GM19397 (cell line): Measurements from ENCODE around the gene FABP7.
"Not testable (repeated sequence)": the region's sequence is repeated elsewhere in the genome, so short reads cannot be mapped to it uniquely, and the experiment has no call there.

Source experiments
- ATAC-seq: cut with Tn5 transposase; IDR thresholded peaks from one replicate; pipeline ENCODE4 v1.9.1; 2021; ENCODE audit warnings: mild to moderate bottlenecking, moderate library complexity; ENCODE audit not compliant: unreplicated experiment

The FABP7 gene

DNA sequence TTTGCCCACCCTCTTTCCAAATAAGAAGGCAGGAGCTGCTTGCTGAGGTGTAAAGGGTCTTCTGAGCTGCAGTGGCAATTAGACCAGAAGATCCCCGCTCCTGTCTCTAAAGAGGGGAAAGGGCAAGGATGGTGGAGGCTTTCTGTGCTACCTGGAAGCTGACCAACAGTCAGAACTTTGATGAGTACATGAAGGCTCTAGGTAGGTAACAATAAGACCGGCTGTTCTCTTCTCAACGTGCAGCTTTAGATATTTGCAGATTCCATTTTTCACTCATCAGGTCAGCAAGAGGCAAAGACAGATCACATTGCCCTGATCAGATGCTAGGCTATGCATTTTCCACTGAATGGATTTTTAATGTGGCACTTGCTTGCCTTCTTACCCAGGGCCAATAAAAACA lies at the start of gene FABP7:
FABP7 (plus strand) TSS at position 50 of the 400 bp plus-strand sequence; CDS start at position 129, 79 bp downstream.
- no peak for ATAC-seq

DNA sequence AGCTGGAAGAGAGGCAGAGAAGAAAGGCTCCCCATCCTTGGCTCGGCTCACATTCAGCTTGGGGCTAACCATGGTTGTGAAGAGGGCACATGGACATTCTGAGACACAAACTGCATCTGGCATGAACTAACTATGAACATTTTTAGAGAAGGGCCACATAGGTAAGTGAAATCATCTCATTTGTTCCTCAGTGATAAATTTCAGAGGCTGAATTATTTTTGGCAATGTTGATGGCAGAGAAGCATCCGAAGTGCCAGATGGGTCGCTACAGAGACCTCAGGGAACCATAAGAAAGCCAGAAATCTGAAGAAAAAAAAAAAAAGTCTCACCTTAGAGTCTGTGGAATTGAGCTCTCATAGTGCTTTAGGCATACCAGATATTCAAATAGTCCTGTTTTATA lies 49.2 kb upstream of the FABP7 start:
- no peak for ATAC-seq

GRCh38 chr6:122730775-122731386 lies 48.6 kb upstream of the FABP7 start:
- ATAC-seq = no peak

DNA sequence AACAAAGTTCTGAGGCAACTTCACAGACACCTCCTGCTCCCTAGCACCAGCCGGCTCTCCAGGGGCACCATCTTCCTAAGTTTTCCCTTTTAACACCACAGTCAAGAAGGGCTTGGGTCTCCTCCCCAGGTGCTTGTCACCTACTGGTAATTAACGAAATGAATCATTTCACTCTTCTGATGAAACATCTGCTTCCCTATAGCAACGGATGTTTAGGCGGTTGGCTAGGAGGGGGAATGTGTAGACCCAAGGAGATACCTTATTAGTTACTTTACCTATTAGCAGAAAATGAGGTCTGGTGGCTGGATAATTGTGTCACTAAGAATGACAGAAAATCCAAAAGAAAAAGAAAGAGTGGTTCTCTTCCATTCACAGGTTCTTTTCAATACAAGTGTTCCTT lies 46.3 kb upstream of the FABP7 start:
- no peak for ATAC-seq

DNA sequence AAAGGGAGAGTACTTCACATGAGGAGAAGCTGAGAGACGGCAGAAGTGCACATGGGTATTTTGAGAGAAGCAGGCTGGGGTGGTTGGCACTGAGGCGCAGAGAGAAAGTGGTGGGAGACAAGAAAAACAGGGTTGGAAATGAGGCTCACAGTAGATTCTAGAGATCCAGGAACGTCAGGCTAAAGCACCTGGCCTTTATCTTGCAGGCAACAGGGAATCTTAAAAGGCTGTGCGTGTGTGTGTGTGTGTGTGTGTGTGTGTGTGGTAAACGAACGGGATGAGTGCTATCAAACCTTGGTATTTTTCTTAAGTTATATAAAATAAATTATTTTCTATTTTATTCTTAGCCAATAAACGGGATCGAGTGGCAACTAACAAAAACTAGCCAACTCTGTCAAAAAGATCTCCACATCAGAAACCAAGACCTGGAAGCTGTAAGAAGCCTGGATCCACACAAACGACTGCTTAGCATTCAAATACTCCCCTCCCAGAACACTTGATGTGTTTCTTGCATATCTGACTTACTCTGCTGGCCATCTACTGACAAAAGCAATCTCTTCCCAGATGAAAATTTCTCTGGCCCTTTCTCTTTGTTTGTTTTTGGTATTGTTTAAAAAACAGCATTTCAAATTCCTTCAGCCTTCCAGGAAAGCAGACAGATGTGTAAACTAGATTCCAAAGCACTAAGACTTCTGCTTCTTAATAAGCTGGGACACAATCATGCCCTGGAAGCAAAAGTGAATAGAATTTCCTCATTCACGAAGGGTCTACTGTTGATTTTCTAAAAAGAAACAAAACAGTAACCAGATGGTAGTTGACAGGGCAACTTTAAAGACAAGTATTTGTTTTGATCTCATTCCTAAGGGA lies 44.8 kb upstream of the FABP7 start:
- ATAC-seq = no peak

GRCh38 chr6:122735582-122735981 lies 43.9 kb upstream of the FABP7 start:
- no peak for ATAC-seq

DNA sequence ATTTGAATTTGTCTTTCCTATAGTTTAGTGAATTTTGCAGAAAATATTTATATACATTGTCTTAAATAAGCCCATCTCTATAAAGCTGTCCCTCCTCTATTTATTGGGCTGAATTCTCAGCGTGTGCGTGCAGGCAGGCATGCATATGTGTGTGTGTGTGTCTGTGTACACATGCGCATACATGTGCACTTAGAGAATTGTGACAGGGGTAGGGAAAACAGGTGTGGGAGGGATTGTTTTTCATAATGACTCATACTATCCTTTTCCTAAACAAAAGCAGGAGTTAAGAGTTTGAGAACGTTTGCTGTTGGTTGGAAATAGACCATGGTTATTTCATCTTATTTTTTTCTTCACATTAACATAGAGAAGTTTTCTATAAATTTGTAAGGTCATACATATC lies 43.4 kb upstream of the FABP7 start:
- ATAC-seq = no peak

- ATAC-seq = no peak
Observed at GRCh38 chr6:122736616-122737015, 42.9 kb upstream of the FABP7 start.

DNA sequence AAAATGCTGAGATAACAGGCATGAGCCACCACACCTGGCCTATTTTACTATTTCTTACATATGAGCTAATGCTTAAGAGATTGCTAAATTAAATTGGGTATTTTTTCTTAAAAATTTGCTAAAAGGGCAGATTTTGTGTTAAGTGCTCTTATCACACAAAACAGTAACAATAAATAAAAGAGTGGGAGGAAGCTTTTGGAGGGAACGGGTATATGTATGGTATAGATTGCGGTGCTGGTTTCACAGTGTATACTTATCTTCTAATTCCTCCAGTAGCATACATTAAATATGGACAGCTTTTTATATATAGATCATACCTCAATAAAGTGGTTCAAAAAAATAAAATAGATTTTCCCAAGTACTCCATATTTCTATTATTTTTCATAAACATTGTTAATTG lies 39.4 kb upstream of the FABP7 start:
- ATAC-seq = no peak

DNA sequence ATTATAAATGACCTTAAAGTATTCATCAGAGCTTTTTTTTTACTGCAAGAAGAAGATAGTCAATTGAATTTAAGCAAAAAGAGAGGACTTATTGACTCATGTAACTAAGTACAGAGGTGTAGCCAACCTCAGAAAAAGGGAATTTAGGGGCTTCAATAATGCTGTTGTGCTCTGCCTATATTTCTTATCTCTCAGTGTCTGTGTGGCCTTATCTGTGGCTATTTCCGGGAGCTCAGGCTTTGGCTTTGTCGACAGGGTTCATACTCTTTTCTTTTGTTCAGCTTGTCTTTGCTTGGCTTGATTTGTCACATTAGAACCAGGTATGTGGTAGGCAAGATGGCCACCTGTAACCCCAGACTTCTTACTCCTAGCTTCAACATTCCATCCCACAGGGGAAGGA lies 38.6 kb upstream of the FABP7 start:
- no peak for ATAC-seq

DNA sequence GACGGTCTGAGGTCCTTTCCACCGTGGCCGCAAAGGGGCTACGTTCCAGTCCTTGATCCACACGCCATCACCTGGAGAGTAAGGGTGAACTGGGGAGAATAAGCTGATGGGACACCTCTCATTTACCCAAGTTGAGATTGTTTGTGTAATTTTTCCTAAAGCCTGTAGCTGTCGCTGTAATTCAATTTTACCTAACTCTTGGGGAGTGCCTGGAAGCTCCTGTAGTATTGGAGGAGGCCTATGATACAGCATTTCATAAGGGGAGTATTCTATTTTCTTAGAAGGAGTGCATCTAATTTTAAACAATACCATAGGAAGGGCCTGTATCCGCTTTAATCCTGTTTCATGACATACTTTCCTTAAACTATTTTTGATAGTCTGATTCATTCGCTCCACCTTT lies 35.3 kb upstream of the FABP7 start:
- ATAC-seq = not testable (repeated sequence)

GRCh38 chr6:122744856-122745255 lies 34.7 kb upstream of the FABP7 start:
- ATAC-seq = not testable (repeated sequence)

DNA sequence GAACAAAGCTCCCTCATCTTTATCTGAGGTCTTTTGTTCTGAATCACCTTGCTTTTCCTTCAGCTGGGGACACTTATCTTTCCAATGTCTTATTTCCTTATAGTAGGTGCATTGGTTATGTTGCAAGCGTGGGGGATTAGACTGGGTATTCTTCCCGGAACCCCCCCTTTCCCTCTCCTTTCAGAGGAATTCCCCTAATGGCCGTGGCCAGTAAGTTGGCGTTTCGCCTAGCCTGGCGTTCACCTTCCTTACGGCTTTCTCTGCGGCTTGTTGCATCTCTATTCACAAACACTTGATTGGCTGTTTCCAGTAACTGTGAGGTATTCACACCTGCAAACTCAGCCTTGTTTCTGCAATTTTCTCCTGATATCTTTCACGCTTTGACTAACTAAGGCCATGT lies 32.8 kb upstream of the FABP7 start:
- no peak for ATAC-seq

GRCh38 chr6:122747573-122747972 lies 31.9 kb upstream of the FABP7 start:
- ATAC-seq = no peak

- not testable (repeated sequence) for ATAC-seq
Observed at GRCh38 chr6:122748945-122749344, 30.6 kb upstream of the FABP7 start.

DNA sequence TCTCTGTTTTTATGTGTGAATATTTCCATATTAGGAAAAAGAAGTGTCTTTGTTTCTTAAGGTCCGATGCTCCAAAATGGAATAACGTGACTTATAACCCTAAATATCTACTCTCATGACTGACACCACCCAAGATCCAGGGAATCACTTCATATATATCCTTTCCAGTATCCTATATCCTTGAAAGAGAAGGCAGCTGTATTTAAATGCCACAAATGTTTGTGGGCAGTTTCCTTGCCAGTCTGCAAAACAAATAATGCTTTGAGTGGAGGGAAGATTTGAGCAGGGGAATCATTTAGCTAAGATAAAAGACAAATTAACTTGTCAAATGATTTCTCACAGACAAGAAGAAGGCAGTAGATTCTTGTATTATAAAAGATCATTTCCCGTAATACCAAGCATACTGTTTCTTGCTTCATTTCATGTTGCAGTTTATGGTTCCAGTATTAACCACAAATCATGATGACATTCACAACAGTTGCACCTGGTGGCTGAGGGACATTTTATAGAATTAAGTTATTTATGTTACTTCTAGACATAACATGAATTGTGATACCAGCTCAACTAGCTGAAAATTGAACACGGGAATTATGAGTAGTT lies 30.0 kb upstream of the FABP7 start:
- ATAC-seq = no peak

GRCh38 chr6:122751326-122751725 lies 28.2 kb upstream of the FABP7 start:
- ATAC-seq = peak; percentile 88

DNA sequence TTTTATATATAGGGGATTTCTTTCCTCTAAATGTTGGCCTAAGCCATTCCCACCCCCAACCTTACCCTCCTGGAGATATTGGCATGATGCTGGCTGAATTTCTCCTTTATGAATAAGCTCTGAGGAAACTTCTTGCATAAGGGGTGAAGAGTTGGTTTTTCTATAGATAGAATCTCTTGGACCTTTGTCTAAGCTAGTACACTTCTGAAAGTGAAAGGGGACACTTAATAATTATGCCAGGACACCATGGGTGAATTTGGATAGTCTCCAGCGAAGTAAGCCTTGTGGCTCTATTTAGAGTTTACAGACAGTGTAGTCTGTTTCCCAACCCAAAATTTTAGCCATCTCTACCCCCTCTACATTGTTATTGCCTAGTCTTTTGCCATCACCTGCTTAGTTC lies 27.1 kb upstream of the FABP7 start:
- ATAC-seq = no peak

- ATAC-seq = no peak
Observed at GRCh38 chr6:122753000-122753687, 26.4 kb upstream of the FABP7 start.

DNA sequence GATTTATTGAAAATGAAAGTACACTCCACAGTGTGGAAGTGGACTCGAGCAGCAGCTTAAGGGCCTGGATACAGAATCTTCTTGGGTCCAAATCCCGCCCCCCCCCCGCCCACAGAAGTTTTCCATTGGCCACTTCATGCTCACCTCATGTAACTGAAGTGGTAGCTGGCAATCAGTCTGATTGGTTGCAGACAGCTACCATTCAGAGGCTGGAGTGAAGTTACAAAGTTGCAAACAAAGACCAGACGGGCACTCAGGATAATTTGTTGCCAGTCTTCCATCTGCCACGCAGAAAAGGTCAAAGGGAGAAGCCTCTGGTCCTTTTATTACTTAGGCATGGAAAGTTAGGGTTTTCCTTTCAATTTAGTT lies 25.8 kb upstream of the FABP7 start:
- no peak for ATAC-seq

- no peak for ATAC-seq
Observed at GRCh38 chr6:122754191-122754731, 25.3 kb upstream of the FABP7 start.
